Kidney epithelial cell (primary cell): ENCODE data around the gene NCKAP5. TPM values are rescaled to one million over a fixed set of nuclear protein-coding genes. Genes with fewer than 3 reads are reported as not detected.

ENCODE experiments used
- DNase-seq: peaks from one replicate; pipeline ENCODE4 v3.0.0-alpha.2; 2010; ENCODE audit warnings: low read depth
- H3K27me3 ChIP-seq: 2 replicates; pipeline ENCODE4 v1.6.0; 2011; ENCODE audit warnings: low read length; ENCODE audit not compliant: control insufficient read depth, insufficient read depth
- H3K36me3 ChIP-seq: 2 replicates; pipeline ENCODE4 v1.5.1; 2011; ENCODE audit warnings: low read length; ENCODE audit not compliant: control insufficient read depth, insufficient read depth
- H3K4me3 ChIP-seq: 2 replicates; pipeline ENCODE4 v1.5.1; 2011; ENCODE audit warnings: low read depth, mild to moderate bottlenecking, control low read depth, low read length
- CTCF ChIP-seq: IDR thresholded peaks from 2 replicates; pipeline ENCODE4 v1.5.1; 2011; ENCODE audit warnings: mild to moderate bottlenecking, moderate library complexity, low read length, control low read depth, inconsistent platforms; ENCODE audit not compliant: insufficient read depth, poor library complexity, severe bottlenecking
- total RNA-seq: library from RNA; depleted of rRNA; stranded (reverse); fragments of >200 nt; gene quantifications from 2 replicates; pipeline ENCODE4 v1.2.3, GENCODE V29; 2015

NCKAP5 gene
- total RNA-seq, 1 donor from 2014 or later, result 0.33 TPM

GRCh38 chr2:133098787-133099186 is 469.5 kb downstream of the NCKAP5 start:
- TF ChIP-seq CTCF, result no peak
- Histone ChIP-seq H3K36me3 (no peaks in the 10 kb centered on the region), H3K4me3 (no peak overlapping the region), H3K27me3 (no peaks in the 10 kb centered on the region)
- no peak for DNase-seq

- Histone ChIP-seq H3K36me3 (no peaks in the 10 kb centered on the region), H3K27me3 (no peaks in the 10 kb centered on the region), H3K4me3 (no peak overlapping the region)
- no peak for DNase-seq
- no peak for TF ChIP-seq CTCF
Measured at GRCh38 chr2:133097666-133098065, 470.6 kb downstream of the NCKAP5 start.

DNA sequence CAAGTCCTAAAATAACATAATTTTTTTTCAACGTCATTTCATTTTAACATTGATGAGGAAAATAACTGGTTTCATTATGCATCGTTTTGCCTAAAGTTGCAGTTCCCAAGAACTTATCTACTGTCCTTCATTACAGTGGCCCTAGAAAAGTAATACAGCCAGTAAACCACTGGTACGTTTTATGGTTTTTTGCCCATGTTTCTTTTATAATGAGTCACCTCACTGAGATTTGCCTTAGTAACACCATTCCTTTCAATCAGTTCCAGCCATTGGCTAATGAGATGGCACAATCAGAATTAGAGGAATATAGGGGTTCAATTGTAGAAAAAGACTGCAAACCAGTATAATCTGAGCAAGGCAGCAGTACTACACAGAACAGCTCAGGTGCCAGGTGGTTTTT is 475.7 kb downstream of the NCKAP5 start:
- no peak overlapping the region for H3K4me3 ChIP-seq
- TF ChIP-seq CTCF, result no peak
- DNase-seq, result no peak
- H3K36me3 ChIP-seq, result no peaks in the 10 kb centered on the region
- no peaks in the 10 kb centered on the region for H3K27me3 ChIP-seq

- DNase-seq, result no peak
- TF ChIP-seq CTCF, result no peak
- no peak overlapping the region for H3K4me3 ChIP-seq
- no peaks in the 10 kb centered on the region for H3K36me3 ChIP-seq
- no peaks in the 10 kb centered on the region for H3K27me3 ChIP-seq
Measured at GRCh38 chr2:133090358-133090757, 477.9 kb downstream of the NCKAP5 start.

- Histone ChIP-seq H3K27me3 (no peaks in the 10 kb centered on the region), H3K36me3 (no peaks in the 10 kb centered on the region), H3K4me3 (no peak overlapping the region)
- DNase-seq, result no peak
- TF ChIP-seq CTCF, result no peak
Measured at GRCh38 chr2:133086176-133086575, 482.1 kb downstream of the NCKAP5 start.

- no peaks in the 10 kb centered on the region for H3K27me3 ChIP-seq
- no peaks in the 10 kb centered on the region for H3K36me3 ChIP-seq
- no peak for DNase-seq
- no peak overlapping the region for H3K4me3 ChIP-seq
- TF ChIP-seq CTCF, result no peak
Measured at GRCh38 chr2:133085646-133086045, 482.6 kb downstream of the NCKAP5 start.
